ENCODE data around the gene NRIP1.
A peak's percentile ranks its signal among the peaks of the same experiment; 100 is the strongest.

Gene NRIP1

GRCh38 chr21:15065392-15066122 lies 757 bp upstream of the NRIP1 start:
- DNase-seq: peak; percentile 67

GRCh38 chr21:15063814-15064575 lies 805 bp downstream of the NRIP1 start:
- DNase-seq: peak; percentile 3

GRCh38 chr21:15063081-15063813 lies 1.6 kb downstream of the NRIP1 start:
- DNase-seq: peak; percentile 16

- DNase-seq: no peak
These were observed 2.2 kb downstream of the NRIP1 start for GRCh38 chr21:15062606-15062965.

- DNase-seq: no peak
These were observed 2.8 kb downstream of the NRIP1 start for GRCh38 chr21:15061747-15062605.

- DNase-seq: no peak
These were observed 3.5 kb downstream of the NRIP1 start for GRCh38 chr21:15061279-15061678.

GRCh38 chr21:15060543-15061175 lies 4.1 kb downstream of the NRIP1 start:
- DNase-seq: no peak

GRCh38 chr21:15059397-15059796 lies 5.4 kb downstream of the NRIP1 start:
- DNase-seq: no peak

- no peak for DNase-seq
These were observed 5.9 kb downstream of the NRIP1 start for GRCh38 chr21:15058854-15059263.

GRCh38 chr21:15057285-15057684 lies 7.5 kb downstream of the NRIP1 start:
- DNase-seq: peak; percentile 6

GRCh38 chr21:15054606-15055239 lies 10.1 kb downstream of the NRIP1 start:
- DNase-seq: no peak

GRCh38 chr21:15054089-15054488 lies 10.7 kb downstream of the NRIP1 start:
- DNase-seq: no peak

GRCh38 chr21:15053500-15053899 lies 11.3 kb downstream of the NRIP1 start:
- no peak for DNase-seq

- no peak for DNase-seq
These were observed 12.4 kb downstream of the NRIP1 start for GRCh38 chr21:15052459-15052763.

GRCh38 chr21:15051644-15052458 lies 12.9 kb downstream of the NRIP1 start:
- DNase-seq: no peak

- no peak for DNase-seq
These were observed 14.0 kb downstream of the NRIP1 start for GRCh38 chr21:15050568-15051377.

- no peak for DNase-seq
These were observed 19.8 kb downstream of the NRIP1 start for GRCh38 chr21:15045017-15045416.

GRCh38 chr21:15042531-15042930 lies 22.3 kb downstream of the NRIP1 start:
- DNase-seq: no peak

- DNase-seq: no peak
These were observed 25.0 kb downstream of the NRIP1 start for GRCh38 chr21:15039607-15040299.

GRCh38 chr21:15037900-15038293 lies 26.9 kb downstream of the NRIP1 start:
- DNase-seq: no peak
